K562 (cell line): ENCODE measurements around the gene CLEC10A. TPM values are rescaled to one million over a fixed set of nuclear protein-coding genes. Genes with fewer than 3 reads are reported as not detected.

Experiments used
- ARNT ChIP-seq, 2 experiments: fragments of 450-650 bp; IDR thresholded peaks; 2 replicates each; pipeline ENCODE4 v1.6.1; 2016; ENCODE audit warnings: mild to moderate bottlenecking in 1 of 2
- ATF4 ChIP-seq: fragments of 450-650 bp; formaldehyde crosslinking; IDR thresholded peaks from 2 replicates; pipeline ENCODE4 v1.4.0; 2022; ENCODE audit warnings: mild to moderate bottlenecking, moderate library complexity
- CBX2 ChIP-seq: fragments of 200-600 bp; sonication (generic); IDR thresholded peaks from one replicate; pipeline ENCODE4 v1.6.1; 2012; ENCODE audit warnings: mild to moderate bottlenecking, low read length, inconsistent platforms; ENCODE audit not compliant: insufficient read depth, poor library complexity, severe bottlenecking
- FOXK2 ChIP-seq, 2 experiments: fragments of 450-650 bp; IDR thresholded peaks in 1 of 2; conservative IDR thresholded peaks in 1 of 2; 2 replicates each; pipeline ENCODE4 v1.6.1; 2016; ENCODE audit warnings: low read depth in 2 of 2, mild to moderate bottlenecking in 1 of 2
- GATAD2A ChIP-seq: fragments of 450-650 bp; IDR thresholded peaks from 2 replicates; pipeline ENCODE4 v1.6.1; 2017
- HSF4 ChIP-seq: fragments of 250-450 bp; sonication (Bioruptor Pico); IDR thresholded peaks from 2 replicates; pipeline ENCODE4 v2.1.2; 2022; ENCODE audit warnings: mild to moderate bottlenecking, moderate library complexity, borderline replicate concordance
- NONO ChIP-seq, 2 experiments: fragments of 200-400 bp in 1 of 2; fragments of 450-650 bp in 1 of 2; formaldehyde crosslinking in 1 of 2; IDR thresholded peaks; 2 replicates each; pipeline ENCODE4 v1.6.1; 2017; ENCODE audit warnings: low read depth in 2 of 2, mild to moderate bottlenecking in 2 of 2, moderate library complexity in 2 of 2, low read length in 1 of 2
- POLR2H ChIP-seq: IDR thresholded peaks from 2 replicates; pipeline ENCODE4 v1.6.1; 2016; ENCODE audit warnings: missing genetic modification characterization, low read depth, mild to moderate bottlenecking, control low read depth, missing compliant biosample characterization, moderate library complexity
- PTBP1 ChIP-seq: fragments of 200-400 bp; formaldehyde crosslinking; IDR thresholded peaks from 2 replicates; pipeline ENCODE4 v1.6.1; 2017; ENCODE audit warnings: low read depth, low read length
- RERE ChIP-seq: sonication (generic); formaldehyde crosslinking; IDR thresholded peaks from 2 replicates; pipeline ENCODE4 v1.8.0; 2023; ENCODE audit warnings: missing genetic modification reagents, mild to moderate bottlenecking, borderline replicate concordance
- SAFB ChIP-seq: fragments of 200-400 bp; formaldehyde crosslinking; IDR thresholded peaks from 2 replicates; pipeline ENCODE4 v1.6.1; 2017; ENCODE audit warnings: low read depth, low read length, borderline replicate concordance
- SIN3B ChIP-seq: fragments of 450-650 bp; IDR thresholded peaks from 2 replicates; pipeline ENCODE4 v1.6.1; 2017; ENCODE audit warnings: low read depth, mild to moderate bottlenecking, moderate library complexity
- SP1 ChIP-seq: sonication (generic); formaldehyde crosslinking; IDR thresholded peaks from 2 replicates; pipeline ENCODE4 v1.8.1; 2022; ENCODE audit warnings: mild to moderate bottlenecking, missing genetic modification reagents
- SP2 ChIP-seq: IDR thresholded peaks from 2 replicates; pipeline ENCODE4 v1.6.1; 2011; ENCODE audit warnings: mild to moderate bottlenecking, low read depth, low read length, moderate library complexity; ENCODE audit not compliant: poor library complexity, severe bottlenecking; ENCODE audit errors: extremely low read depth
- TCF7 ChIP-seq: sonication (generic); IDR thresholded peaks from 2 replicates; pipeline ENCODE4 v1.6.1; 2016; ENCODE audit warnings: antibody characterized with exemption, borderline replicate concordance
- TFAP4 ChIP-seq: sonication (generic); formaldehyde crosslinking; IDR thresholded peaks from 2 replicates; pipeline ENCODE4 v1.8.0; 2022; ENCODE audit warnings: missing genetic modification reagents, mild to moderate bottlenecking, moderate library complexity, borderline replicate concordance
- USF2 ChIP-seq: sonication (generic); formaldehyde crosslinking; IDR thresholded peaks from 2 replicates; pipeline ENCODE4 v1.5.0; 2020; ENCODE audit warnings: missing genetic modification reagents
- ZNF140 ChIP-seq: fragments of 250-450 bp; sonication (Bioruptor Pico); IDR thresholded peaks from 2 replicates; pipeline ENCODE4 v1.8.0; 2021; ENCODE audit warnings: moderate library complexity, mild to moderate bottlenecking, inconsistent platforms
- ZNF263 ChIP-seq: sonication (generic); formaldehyde crosslinking; IDR thresholded peaks from 2 replicates; pipeline ENCODE4 v1.8.0; 2022; ENCODE audit warnings: mild to moderate bottlenecking, missing genetic modification reagents, borderline replicate concordance
- polyA plus RNA-seq, 8 experiments: library from polyadenylated mRNA; depleted of rRNA in 4 of 8; stranded (reverse) in 5 of 8; unstranded in 3 of 8; fragments of >200 nt; fragmentation: Nextera tagmentation in 2 of 8; fragmentation: Illumina TruSeq in 1 of 8; extraction: Ambion mirVana in 2 of 8; extraction: Trizol in 1 of 8; gene quantifications; 2 replicates each; pipeline versions ENCODE4 v1.2.1 to v1.2.3, GENCODE V29; 2011 to 2014; ENCODE audit warnings: inconsistent platforms in 1 of 8, missing spikeins in 1 of 8
- total RNA-seq, 7 experiments: library from RNA; depleted of rRNA in 6 of 7; stranded (reverse); fragments of >200 nt in 6 of 7; fragmentation: Illumina TruSeq in 2 of 7; extraction: Trizol in 2 of 7; gene quantifications; 2 replicates each; pipeline versions ENCODE4 v1.2.1 to v1.2.3, GENCODE V29; 2011 to 2021; ENCODE audit warnings: low replicate concordance in 1 of 7

The CLEC10A gene
- total and polyA plus RNA-seq, 9 of the 15 experiments (the other 6 are each of a cell fraction or from before 2014, with no cell fraction given): 0.04 to 0.11 (median 0.05) TPM; not detected in 6

GRCh38 chr17:7035591-7036368 lies 44.3 kb downstream of the CLEC10A start, which contains the start of gene SLC16A13 (continued):
- TF ChIP-seq HSF4 (CRISPR knock-in tag): no peak
- TF ChIP-seq SP1 (CRISPR knock-in tag): 0 out of 2 replicates have a peak, but pooled peaks have one; percentile 30
- no peak for TF ChIP-seq CBX2
- 0 out of 4 replicates have a peak, but pooled peaks of 1 of the 2 experiments have one; percentile 17 for TF ChIP-seq ARNT (IDR thresholded peaks at IDR 0.05)
- TF ChIP-seq ATF4 (CRISPR knock-in tag): no peak
- TF ChIP-seq TCF7: no peak
- TF ChIP-seq FOXK2 (conservative IDR thresholded peaks at IDR 0.05 in 1 of 2, IDR thresholded peaks at IDR 0.05 in 1 of 2; ENCODE audit: low read depth in 2 of 2): peak; percentile 12 to 25; a peak in 1 of 4 replicates
- TF ChIP-seq ZNF140 (CRISPR knock-in tag): no peak
- no peak for TF ChIP-seq SIN3B
- TF ChIP-seq NONO (IDR thresholded peaks at IDR 0.05; ENCODE audit: low read depth in 2 of 2, low read length in 1 of 2): no peak
- peak; percentile 22; the same call in 1 of the 2 replicates for TF ChIP-seq TFAP4 (CRISPR knock-in tag)
- peak; percentile 98 for TF ChIP-seq USF2
- TF ChIP-seq GATAD2A: no peak
- no peak for TF ChIP-seq ZNF263 (CRISPR knock-in tag)
- TF ChIP-seq RERE (CRISPR knock-in tag): no peak
- no peak for TF ChIP-seq SAFB
- no peak for TF ChIP-seq SP2
- peak; percentile 72 for TF ChIP-seq POLR2H
- TF ChIP-seq PTBP1: no peak
